Adrenal gland (tissue), 5 donors: ENCODE measurements around the gene HES4.

Experiments used
- POLR2A ChIP-seq, 2 donors: fragments of 450-650 bp; IDR thresholded peaks; one replicate each; pipeline ENCODE4 v1.6.1; 2017; ENCODE audit warnings: antibody characterized with exemption in 2 of 2, mild to moderate bottlenecking in 2 of 2, moderate library complexity in 1 of 2
- TF ChIP-seq, protein P1 (sequence below), 6 experiments: fragments of 450-650 bp in 4 of 6; fragments of 200-600 bp in 2 of 6; sonication (generic) in 1 of 6; IDR thresholded peaks; 1 replicate in 5 of 6; 2 replicates in 1 of 6; pipeline versions ENCODE4 v1.5.1 to v1.8.0; 2016 to 2021; ENCODE audit warnings: antibody characterized with exemption in 6 of 6, mild to moderate bottlenecking in 2 of 6, moderate library complexity in 1 of 6
- donor health status: DM: no; HTN: no; CAD: no.

DNA sequence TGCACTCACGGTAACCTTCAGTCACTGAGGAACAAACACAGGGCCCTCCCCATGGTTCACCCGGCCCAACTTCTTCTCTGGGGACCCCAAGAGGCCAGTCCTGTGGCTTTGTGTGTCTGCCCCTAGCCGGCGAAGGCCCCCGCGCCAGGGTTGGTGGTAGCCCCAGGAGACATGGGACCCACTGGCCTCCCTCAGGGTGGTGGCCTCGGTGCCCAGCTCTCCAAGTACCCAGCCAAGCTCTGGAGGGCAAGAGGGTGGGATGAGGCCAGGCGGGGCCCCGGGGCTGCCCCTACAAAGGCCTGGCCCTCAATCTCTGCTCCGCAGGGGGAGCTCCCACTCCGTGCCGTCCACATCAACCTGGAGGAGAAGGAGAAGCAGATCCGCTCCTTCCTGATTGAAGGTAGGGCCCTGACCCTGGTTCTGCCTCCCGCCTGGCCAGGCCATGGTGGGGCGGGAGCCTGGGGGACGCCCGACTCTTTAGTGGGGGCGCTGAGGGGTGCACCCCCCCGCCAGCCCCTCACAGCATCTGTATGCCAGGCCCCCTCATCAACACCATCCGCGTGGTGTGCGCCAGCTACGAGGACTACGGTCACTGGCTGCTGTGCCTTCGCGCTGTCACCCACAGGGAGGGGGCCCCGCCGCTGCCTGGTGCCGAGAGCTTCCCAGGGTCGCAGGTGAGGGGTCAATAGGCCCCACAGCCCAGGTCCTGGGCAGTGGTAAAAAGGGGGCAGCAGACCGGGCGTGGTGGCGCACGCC is 28.0 kb downstream of the HES4 start:
- TF ChIP-seq, protein P1, sequence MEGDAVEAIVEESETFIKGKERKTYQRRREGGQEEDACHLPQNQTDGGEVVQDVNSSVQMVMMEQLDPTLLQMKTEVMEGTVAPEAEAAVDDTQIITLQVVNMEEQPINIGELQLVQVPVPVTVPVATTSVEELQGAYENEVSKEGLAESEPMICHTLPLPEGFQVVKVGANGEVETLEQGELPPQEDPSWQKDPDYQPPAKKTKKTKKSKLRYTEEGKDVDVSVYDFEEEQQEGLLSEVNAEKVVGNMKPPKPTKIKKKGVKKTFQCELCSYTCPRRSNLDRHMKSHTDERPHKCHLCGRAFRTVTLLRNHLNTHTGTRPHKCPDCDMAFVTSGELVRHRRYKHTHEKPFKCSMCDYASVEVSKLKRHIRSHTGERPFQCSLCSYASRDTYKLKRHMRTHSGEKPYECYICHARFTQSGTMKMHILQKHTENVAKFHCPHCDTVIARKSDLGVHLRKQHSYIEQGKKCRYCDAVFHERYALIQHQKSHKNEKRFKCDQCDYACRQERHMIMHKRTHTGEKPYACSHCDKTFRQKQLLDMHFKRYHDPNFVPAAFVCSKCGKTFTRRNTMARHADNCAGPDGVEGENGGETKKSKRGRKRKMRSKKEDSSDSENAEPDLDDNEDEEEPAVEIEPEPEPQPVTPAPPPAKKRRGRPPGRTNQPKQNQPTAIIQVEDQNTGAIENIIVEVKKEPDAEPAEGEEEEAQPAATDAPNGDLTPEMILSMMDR (IDR thresholded peaks at IDR 0.05): no peak
- no peak for TF ChIP-seq POLR2A (IDR thresholded peaks at IDR 0.05)
